ENCODE results near the gene SAMD9.
"Not testable (repeated sequence)": the region's sequence is repeated elsewhere in the genome, so short reads cannot be mapped to it uniquely, and the experiment has no call there.

- TF ChIP-seq, protein P1, sequence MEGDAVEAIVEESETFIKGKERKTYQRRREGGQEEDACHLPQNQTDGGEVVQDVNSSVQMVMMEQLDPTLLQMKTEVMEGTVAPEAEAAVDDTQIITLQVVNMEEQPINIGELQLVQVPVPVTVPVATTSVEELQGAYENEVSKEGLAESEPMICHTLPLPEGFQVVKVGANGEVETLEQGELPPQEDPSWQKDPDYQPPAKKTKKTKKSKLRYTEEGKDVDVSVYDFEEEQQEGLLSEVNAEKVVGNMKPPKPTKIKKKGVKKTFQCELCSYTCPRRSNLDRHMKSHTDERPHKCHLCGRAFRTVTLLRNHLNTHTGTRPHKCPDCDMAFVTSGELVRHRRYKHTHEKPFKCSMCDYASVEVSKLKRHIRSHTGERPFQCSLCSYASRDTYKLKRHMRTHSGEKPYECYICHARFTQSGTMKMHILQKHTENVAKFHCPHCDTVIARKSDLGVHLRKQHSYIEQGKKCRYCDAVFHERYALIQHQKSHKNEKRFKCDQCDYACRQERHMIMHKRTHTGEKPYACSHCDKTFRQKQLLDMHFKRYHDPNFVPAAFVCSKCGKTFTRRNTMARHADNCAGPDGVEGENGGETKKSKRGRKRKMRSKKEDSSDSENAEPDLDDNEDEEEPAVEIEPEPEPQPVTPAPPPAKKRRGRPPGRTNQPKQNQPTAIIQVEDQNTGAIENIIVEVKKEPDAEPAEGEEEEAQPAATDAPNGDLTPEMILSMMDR (conservative IDR thresholded peaks at IDR 0.05; ENCODE audit: low read depth, low read length), result not testable (repeated sequence)
- not testable (repeated sequence) for TF ChIP-seq EZH2 (IDR thresholded peaks at IDR 0.05; ENCODE audit: borderline replicate concordance, low read depth, low read length, poor library complexity, severe bottlenecking)
Measured at GRCh38 chr7:93056621-93057020, 61.2 kb downstream of the SAMD9 start.

Data from A673 (cell line).